GM20431 (cell line): ENCODE results near the gene STK33.

Source experiments
- in situ Hi-C: fragments of 300-500 bp; cut with MseI, MboI; formaldehyde crosslinking; loops from one replicate; pipeline ENCODE4 v1.15.0; 2020; ENCODE audit warnings: low sequenced_read_pairs; ENCODE audit not compliant: unreplicated experiment

The STK33 gene

GRCh38 chr11:8383227-8383626 is 210.8 kb downstream of the STK33 start:
- in situ Hi-C loops: no loop called here

- in situ Hi-C loops: no loop called here
Observed at GRCh38 chr11:8382436-8383053, 211.5 kb downstream of the STK33 start.

GRCh38 chr11:8381871-8382396 is 212.1 kb downstream of the STK33 start:
- in situ Hi-C loops: no loop called here

GRCh38 chr11:8381343-8381742 is 212.7 kb downstream of the STK33 start:
- in situ Hi-C loops: no loop called here

- in situ Hi-C loops: no loop called here
Observed at GRCh38 chr11:8375932-8376331, 218.1 kb downstream of the STK33 start.

- in situ Hi-C loops: no loop called here
Observed at GRCh38 chr11:8375460-8375859, 218.6 kb downstream of the STK33 start.

- in situ Hi-C loops: loop anchor here (25.0 kb wide), 1 partner anchor 188 kb away; no protein-coding TSS in a partner anchor
Observed at GRCh38 chr11:8374716-8375115, 219.3 kb downstream of the STK33 start.

GRCh38 chr11:8373519-8374432 is 220.3 kb downstream of the STK33 start:
- in situ Hi-C loops: loop anchor here (25.0 kb wide), 1 partner anchor 189 kb away; no protein-coding TSS in a partner anchor

- in situ Hi-C loops: loop anchor here (25.0 kb wide), 1 partner anchor 189 kb away; no protein-coding TSS in a partner anchor
Observed at GRCh38 chr11:8372641-8373381, 221.2 kb downstream of the STK33 start.

- in situ Hi-C loops: loop anchor here (25.0 kb wide), 1 partner anchor 191 kb away; no protein-coding TSS in a partner anchor
Observed at GRCh38 chr11:8371516-8371884, 222.5 kb downstream of the STK33 start.

GRCh38 chr11:8370812-8371515 is 223.1 kb downstream of the STK33 start:
- in situ Hi-C loops: loop anchor here (25.0 kb wide), 1 partner anchor 191 kb away; no protein-coding TSS in a partner anchor

GRCh38 chr11:8369592-8370205 is 224.3 kb downstream of the STK33 start:
- in situ Hi-C loops: loop anchor here (25.0 kb wide), 1 partner anchor 193 kb away; no protein-coding TSS in a partner anchor

- in situ Hi-C loops: loop anchor here (25.0 kb wide), 1 partner anchor 194 kb away; no protein-coding TSS in a partner anchor
Observed at GRCh38 chr11:8368772-8369171, 225.3 kb downstream of the STK33 start.

GRCh38 chr11:8368194-8368593 is 225.8 kb downstream of the STK33 start:
- in situ Hi-C loops: loop anchor here (25.0 kb wide), 1 partner anchor 194 kb away; no protein-coding TSS in a partner anchor

- in situ Hi-C loops: loop anchor here (25.0 kb wide), 1 partner anchor 196 kb away; no protein-coding TSS in a partner anchor
Observed at GRCh38 chr11:8366316-8366715, 227.7 kb downstream of the STK33 start.

- in situ Hi-C loops: loop anchor here (25.0 kb wide), 1 partner anchor 197 kb away; no protein-coding TSS in a partner anchor
Observed at GRCh38 chr11:8365216-8365941, 228.6 kb downstream of the STK33 start.

- in situ Hi-C loops: loop anchor here (25.0 kb wide), 1 partner anchor 198 kb away; no protein-coding TSS in a partner anchor
Observed at GRCh38 chr11:8363921-8364320, 230.1 kb downstream of the STK33 start.

- in situ Hi-C loops: loop anchor here (25.0 kb wide), 1 partner anchor 199 kb away; no protein-coding TSS in a partner anchor
Observed at GRCh38 chr11:8362899-8363298, 231.1 kb downstream of the STK33 start.
